Transverse colon (tissue), 4 donors: Measurements from ENCODE around the gene TTC23L.

Experiments
- CTCF ChIP-seq, 5 experiments: fragments of 200-600 bp in 3 of 5; fragments of 450-650 bp in 2 of 5; sonication (generic) in 3 of 5; IDR thresholded peaks; 1 replicate in 2 of 5; 2 replicates in 3 of 5; pipeline ENCODE4 v1.5.1; 2016 to 2017; ENCODE audit warnings: antibody characterized with exemption in 5 of 5, inconsistent platforms in 3 of 5, mild to moderate bottlenecking in 2 of 5, moderate library complexity in 1 of 5
- POLR2AphosphoS5 ChIP-seq, 3 donors: sonication (generic); formaldehyde crosslinking; IDR thresholded peaks; one replicate each; pipeline ENCODE4 v1.6.1; 2016; ENCODE audit warnings: antibody characterized with exemption in 3 of 3

- TF ChIP-seq POLR2AphosphoS5 (IDR thresholded peaks at IDR 0.05) (no peak), CTCF (IDR thresholded peaks at IDR 0.05) (no peak)
These were observed 2.9 kb downstream of the TTC23L start for GRCh38 chr5:34841816-34842215.
